H9 (cell line): ENCODE data around the gene TMEM225. TPM values are rescaled to one million over a fixed set of nuclear protein-coding genes. Genes with fewer than 3 reads are reported as not detected.

Experiments used
- DNase-seq: peaks from one replicate; pipeline ENCODE4 v3.0.0-alpha.2; 2017
- H2AFZ ChIP-seq: one replicate; pipeline ENCODE4 v1.6.1; 2013; ENCODE audit warnings: mild to moderate bottlenecking, low read length, control low read depth, moderate library complexity
- H2AK5ac ChIP-seq: 2 replicates; pipeline ENCODE4 v1.6.1; 2013; ENCODE audit warnings: low read length, control low read depth, mixed read lengths; ENCODE audit not compliant: insufficient read length
- H2BK120ac ChIP-seq: one replicate; pipeline ENCODE4 v1.6.1; 2013; ENCODE audit warnings: low read depth, mild to moderate bottlenecking, low read length, control low read depth, inconsistent platforms; ENCODE audit not compliant: poor library complexity, severe bottlenecking
- H2BK12ac ChIP-seq: 2 replicates; pipeline ENCODE4 v1.6.1; 2013; ENCODE audit warnings: low read length, control low read depth, mixed read lengths, low read depth; ENCODE audit not compliant: insufficient read length
- H2BK15ac ChIP-seq: 2 replicates; pipeline ENCODE4 v1.6.1; 2013; ENCODE audit warnings: low read depth, low read length, control low read depth
- H2BK20ac ChIP-seq: one replicate; pipeline ENCODE4 v1.6.1; 2013; ENCODE audit warnings: low read depth, mild to moderate bottlenecking, low read length, control low read depth, inconsistent platforms; ENCODE audit not compliant: poor library complexity, severe bottlenecking
- H2BK5ac ChIP-seq: 2 replicates; pipeline ENCODE4 v1.6.1; 2013; ENCODE audit warnings: low read length, control low read depth, mixed read lengths; ENCODE audit not compliant: insufficient read length
- H3K14ac ChIP-seq: 2 replicates; pipeline ENCODE4 v1.6.1; 2013; ENCODE audit warnings: low read length, control low read depth; ENCODE audit not compliant: insufficient read depth
- H3K18ac ChIP-seq: 2 replicates; pipeline ENCODE4 v1.6.1; 2013; ENCODE audit warnings: low read depth, mild to moderate bottlenecking, mixed read lengths, low read length, control low read depth; ENCODE audit not compliant: insufficient read length
- H3K23ac ChIP-seq: 2 replicates; pipeline ENCODE4 v1.6.1; 2013; ENCODE audit warnings: low read length, control low read depth, mixed read lengths, low read depth; ENCODE audit not compliant: insufficient read length
- H3K23me2 ChIP-seq: 2 replicates; pipeline ENCODE4 v1.6.1; 2013; ENCODE audit warnings: low read depth, mild to moderate bottlenecking, mixed read lengths, low read length, control low read depth; ENCODE audit not compliant: insufficient read length, poor library complexity, severe bottlenecking
- H3K27ac ChIP-seq: 2 replicates; pipeline ENCODE4 v1.5.1; 2013; ENCODE audit warnings: low read length, control low read depth, mixed read lengths, low read depth; ENCODE audit not compliant: insufficient read length
- H3K27me3 ChIP-seq: 2 replicates; pipeline ENCODE4 v1.6.1; 2013; ENCODE audit warnings: low read length, control low read depth, inconsistent platforms; ENCODE audit not compliant: insufficient read depth
- H3K4ac ChIP-seq: 2 replicates; pipeline ENCODE4 v1.6.1; 2013; ENCODE audit warnings: low read depth, mild to moderate bottlenecking, control low read depth, inconsistent platforms, low read length, moderate library complexity
- H3K4me1 ChIP-seq: 2 replicates; pipeline ENCODE4 v1.6.1; 2013; ENCODE audit warnings: low read length, control low read depth, inconsistent platforms; ENCODE audit not compliant: insufficient read depth
- H3K4me2 ChIP-seq: 2 replicates; pipeline ENCODE4 v1.6.1; 2013; ENCODE audit warnings: low read length, control low read depth, mixed read lengths; ENCODE audit not compliant: insufficient read length, insufficient read depth
- H3K56ac ChIP-seq: 2 replicates; pipeline ENCODE4 v1.6.1; 2013; ENCODE audit warnings: low read depth, mild to moderate bottlenecking, mixed read lengths, low read length, control low read depth; ENCODE audit not compliant: insufficient read length
- H3K79me1 ChIP-seq: 2 replicates; pipeline ENCODE4 v1.6.1; 2013; ENCODE audit warnings: low read depth, mild to moderate bottlenecking, moderate library complexity, low read length, control low read depth, inconsistent platforms; ENCODE audit not compliant: insufficient read depth, poor library complexity, severe bottlenecking
- H3K79me2 ChIP-seq: 2 replicates; pipeline ENCODE4 v1.6.1; 2013; ENCODE audit warnings: low read length, control low read depth, inconsistent platforms; ENCODE audit not compliant: insufficient read depth
- H3K9ac ChIP-seq: 2 replicates; pipeline ENCODE4 v1.6.1; 2013; ENCODE audit warnings: low read length, control low read depth, mixed read lengths; ENCODE audit not compliant: insufficient read length; ENCODE audit errors: extremely low read depth
- H3K9me3 ChIP-seq: one replicate; pipeline ENCODE4 v1.6.1; 2013; ENCODE audit warnings: low read depth, low read length, inconsistent platforms; ENCODE audit not compliant: control insufficient read depth
- H3T11ph ChIP-seq: one replicate; pipeline ENCODE4 v1.6.1; 2013; ENCODE audit warnings: mild to moderate bottlenecking, low read length, control low read depth, inconsistent platforms
- H4K20me1 ChIP-seq: one replicate; pipeline ENCODE4 v1.6.1; 2013; ENCODE audit not compliant: control insufficient read depth, insufficient read length, insufficient read depth
- H4K5ac ChIP-seq: 2 replicates; pipeline ENCODE4 v1.6.1; 2013; ENCODE audit warnings: low read depth, mild to moderate bottlenecking, mixed read lengths, low read length, control low read depth; ENCODE audit not compliant: insufficient read length
- H4K8ac ChIP-seq: replicated peaks from 2 replicates; pipeline ENCODE4 v1.6.1; 2013; ENCODE audit warnings: low read length, control low read depth, mixed read lengths, low read depth; ENCODE audit not compliant: insufficient read length
- H4K91ac ChIP-seq: 2 replicates; pipeline ENCODE4 v1.6.1; 2013; ENCODE audit warnings: low read depth, mild to moderate bottlenecking, moderate library complexity, mixed read lengths, low read length, control low read depth; ENCODE audit not compliant: insufficient read length
- H3K27ac Mint-ChIP-seq, 3 experiments: 2 replicates in 2 of 3; 3 replicates in 1 of 3; pipeline ENCODE4 v1.8.0; 2020 to 2021; ENCODE audit warnings: mixed read lengths in 3 of 3, mild to moderate bottlenecking in 1 of 3, moderate library complexity in 1 of 3
- H3K27me3 Mint-ChIP-seq: 2 replicates; pipeline ENCODE4 v1.8.0; 2021; ENCODE audit warnings: low read depth, mild to moderate bottlenecking, moderate library complexity, mixed read lengths
- H3K36me3 Mint-ChIP-seq, 3 experiments: 2 replicates in 2 of 3; 3 replicates in 1 of 3; pipeline ENCODE4 v1.8.0; 2020 to 2021; ENCODE audit warnings: low read depth in 3 of 3, mixed read lengths in 3 of 3; ENCODE audit not compliant: insufficient read depth in 1 of 3
- H3K4me1 Mint-ChIP-seq, 2 experiments: 2 replicates each; pipeline ENCODE4 v1.8.0; 2020; ENCODE audit warnings: mixed read lengths in 2 of 2
- H3K4me3 Mint-ChIP-seq, 2 experiments: 2 replicates in 1 of 2; 3 replicates in 1 of 2; pipeline ENCODE4 v1.8.0; 2020 to 2021; ENCODE audit warnings: mild to moderate bottlenecking in 2 of 2, mixed read lengths in 2 of 2, moderate library complexity in 1 of 2
- H3K9me3 Mint-ChIP-seq, 2 experiments: 2 replicates in 1 of 2; 3 replicates in 1 of 2; pipeline ENCODE4 v1.8.0; 2020; ENCODE audit warnings: mild to moderate bottlenecking in 2 of 2, mixed read lengths in 2 of 2, moderate library complexity in 1 of 2
- CTCF ChIP-seq: fragments of 200-600 bp; sonication (generic); conservative IDR thresholded peaks from 3 replicates; pipeline ENCODE4 v1.8.0; 2021; ENCODE audit warnings: antibody characterized with exemption, mild to moderate bottlenecking
- WGBS: extraction: QIAGEN DNeasy Blood & Tissue Kit; methylation state at CpG from one replicate; pipeline ENCODE4 v1.1.7; 2013; ENCODE audit warnings: missing lambda C conversion rate, low lambda C conversion rate, mixed read lengths; ENCODE audit not compliant: insufficient read length; ENCODE audit errors: extremely low coverage; 5-methylcytosine and 5-hydroxymethylcytosine counted together
- total RNA-seq: library from RNA; stranded (reverse); gene quantifications from 2 replicates; pipeline ENCODE4 v1.2.1, GENCODE V29; 2021

Gene TMEM225
- total RNA-seq, 1 experiment from 2014 or later: not detected

- no peaks in the 10 kb centered on the region for H3K9me3 ChIP-seq
- H3K79me2 ChIP-seq: no peaks in the 10 kb centered on the region
- WGBS: no CpG with 5 or more reads among the region's 2 CpGs
- H2BK20ac ChIP-seq: no peak overlapping the region
- H4K5ac ChIP-seq: no peak overlapping the region
- H4K8ac ChIP-seq: no peak overlapping the region
- Mint-ChIP-seq H3K9me3 (peaks cover 23 to 26% of the 10 kb centered on the region in 2 experiments), H3K27me3 (no peaks in the 10 kb centered on the region; the same call in 1 of the 2 replicates), H3K4me1 (peaks cover 26 to 37% of the 10 kb centered on the region in 2 experiments), H3K27ac (peak overlapping the region in 1 of 3 experiments; percentile 80; a peak in 2 of 7 replicates), H3K36me3 (peaks cover 16 to 27% (median 24%) of the 10 kb centered on the region in 3 experiments), H3K4me3 (no peak overlapping the region)
- no peak overlapping the region for H3K4ac ChIP-seq
- H2BK15ac ChIP-seq: no peak overlapping the region
- no peak overlapping the region for H4K91ac ChIP-seq
- DNase-seq: no peak
- no peaks in the 10 kb centered on the region for H3K79me1 ChIP-seq
- H3K56ac ChIP-seq: no peak overlapping the region
- H3K23ac ChIP-seq: no peak overlapping the region
- no peak overlapping the region for H3K27ac ChIP-seq
- H2BK12ac ChIP-seq: no peak overlapping the region
- H3K14ac ChIP-seq: no peak overlapping the region
- no peak overlapping the region for H2BK120ac ChIP-seq
- no peaks in the 10 kb centered on the region for H3K23me2 ChIP-seq
- H3T11ph ChIP-seq: no peak overlapping the region
- H2BK5ac ChIP-seq: no peak overlapping the region
- no peak overlapping the region for H3K18ac ChIP-seq
- no peak for TF ChIP-seq CTCF
- no peaks in the 10 kb centered on the region for H3K27me3 ChIP-seq
- peaks cover 6% of the 10 kb centered on the region; the same call in 1 of the 2 replicates for H3K4me1 ChIP-seq
- no peak overlapping the region for H3K9ac ChIP-seq
- H2AK5ac ChIP-seq: no peak overlapping the region
- no peak overlapping the region for H3K4me2 ChIP-seq
- H2AFZ ChIP-seq: no peak overlapping the region
- no peaks in the 10 kb centered on the region for H4K20me1 ChIP-seq
Observed at GRCh38 chr11:123859731-123860130, 25.7 kb downstream of the TMEM225 start.
